ENCODE data around the gene PRDM16.

PRDM16 gene

GRCh38 chr1:3128431-3129132 is 59.6 kb downstream of the PRDM16 start:
- DNase-seq = no peak

GRCh38 chr1:3129133-3129490 is 60.1 kb downstream of the PRDM16 start:
- DNase-seq = no peak

GRCh38 chr1:3130268-3130667 is 61.3 kb downstream of the PRDM16 start:
- no peak for DNase-seq

GRCh38 chr1:3132660-3133059 is 63.7 kb downstream of the PRDM16 start:
- DNase-seq = no peak

- no peak for DNase-seq
Observed at GRCh38 chr1:3133686-3134085, 64.7 kb downstream of the PRDM16 start.

- DNase-seq = no peak
Observed at GRCh38 chr1:3134381-3135072, 65.5 kb downstream of the PRDM16 start.

- DNase-seq = peak; percentile 22
Observed at GRCh38 chr1:3135073-3135702, 66.2 kb downstream of the PRDM16 start.

GRCh38 chr1:3135744-3136455 is 66.9 kb downstream of the PRDM16 start:
- no peak for DNase-seq

GRCh38 chr1:3136532-3136931 is 67.5 kb downstream of the PRDM16 start:
- DNase-seq = no peak

- DNase-seq = no peak
Observed at GRCh38 chr1:3137111-3138100, 68.4 kb downstream of the PRDM16 start.

GRCh38 chr1:3138623-3139151 is 69.7 kb downstream of the PRDM16 start:
- DNase-seq = no peak

- DNase-seq = no peak
Observed at GRCh38 chr1:3139451-3139852, 70.4 kb downstream of the PRDM16 start.

- DNase-seq = no peak
Observed at GRCh38 chr1:3139871-3140361, 70.9 kb downstream of the PRDM16 start.

- no peak for DNase-seq
Observed at GRCh38 chr1:3140437-3140836, 71.4 kb downstream of the PRDM16 start.

- DNase-seq = no peak
Observed at GRCh38 chr1:3141129-3141528, 72.1 kb downstream of the PRDM16 start.

GRCh38 chr1:3141836-3142235 is 72.8 kb downstream of the PRDM16 start:
- no peak for DNase-seq

- no peak for DNase-seq
Observed at GRCh38 chr1:3142236-3142635, 73.2 kb downstream of the PRDM16 start.

- no peak for DNase-seq
Observed at GRCh38 chr1:3142751-3143150, 73.7 kb downstream of the PRDM16 start.

GRCh38 chr1:3145532-3146325 is 76.7 kb downstream of the PRDM16 start:
- no peak for DNase-seq

- no peak for DNase-seq
Observed at GRCh38 chr1:3146458-3146857, 77.5 kb downstream of the PRDM16 start.

GRCh38 chr1:3146907-3147306 is 77.9 kb downstream of the PRDM16 start:
- no peak for DNase-seq

Measured in NCI-H2107 (cell line).